ENCODE results near the gene GBF1. TPM values are rescaled to one million over a fixed set of nuclear protein-coding genes. Genes with fewer than 3 reads are reported as not detected.
A peak's percentile ranks its signal among the peaks of the same experiment; 100 is the strongest.
"Not testable (repeated sequence)": the region's sequence is repeated elsewhere in the genome, so short reads cannot be mapped to it uniquely, and the experiment has no call there.

Gene GBF1
- total RNA-seq, 2 donors from 2014 or later, result 28.5 to 38.9 TPM

- Mint-ChIP-seq H3K27ac (peak overlapping the region; percentile 46), H3K4me1 (peaks cover 23% of the 10 kb centered on the region)
- no peak for ATAC-seq (replicated peaks)
These were observed 3.2 kb upstream of the GBF1 start for GRCh38 chr10:102242118-102242485.

GRCh38 chr10:102243309-102243708 is 2.0 kb upstream of the GBF1 start:
- no peak overlapping the region for H3K27ac Mint-ChIP-seq
- peak overlapping the region; percentile 91 for H3K4me3 Mint-ChIP-seq
- ATAC-seq (replicated peaks), result no peak
- H3K4me1 Mint-ChIP-seq, result peaks cover 34% of the 10 kb centered on the region
- H3K36me3 Mint-ChIP-seq (ENCODE audit: low read depth), result peaks cover 25% of the 10 kb centered on the region
- H3K9me3 Mint-ChIP-seq, result no peaks in the 10 kb centered on the region
- H3K27me3 Mint-ChIP-seq, result peaks cover 11% of the 10 kb centered on the region

More at GRCh38 chr10:102242118-102242485, 3.2 kb upstream of the GBF1 start:
- no peaks in the 10 kb centered on the region for H3K9me3 Mint-ChIP-seq
- H3K4me3 Mint-ChIP-seq, result peak overlapping the region; percentile 91
- peaks cover 14% of the 10 kb centered on the region for H3K36me3 Mint-ChIP-seq (ENCODE audit: low read depth)
- H3K27me3 Mint-ChIP-seq, result peaks cover 11% of the 10 kb centered on the region

GRCh38 chr10:102245932-102246251 is 560 bp downstream of the GBF1 start:
- H3K4me3 Mint-ChIP-seq, result peak overlapping the region; percentile 91
- H3K27ac Mint-ChIP-seq, result peak overlapping the region; percentile 98
- H3K9me3 Mint-ChIP-seq, result no peaks in the 10 kb centered on the region
- ATAC-seq (replicated peaks), result no peak
- H3K27me3 Mint-ChIP-seq, result peaks cover 11% of the 10 kb centered on the region
- H3K36me3 Mint-ChIP-seq (ENCODE audit: low read depth), result peaks cover 42% of the 10 kb centered on the region
- peaks cover 34% of the 10 kb centered on the region for H3K4me1 Mint-ChIP-seq

GRCh38 chr10:102246261-102246660 is 929 bp downstream of the GBF1 start:
- ATAC-seq (replicated peaks), result no peak
- Mint-ChIP-seq H3K27me3 (peaks cover 8% of the 10 kb centered on the region), H3K9me3 (no peaks in the 10 kb centered on the region), H3K27ac (peak overlapping the region; percentile 98), H3K4me3 (peak overlapping the region; percentile 91), H3K4me1 (peaks cover 34% of the 10 kb centered on the region), H3K36me3 (ENCODE audit: low read depth) (peaks cover 42% of the 10 kb centered on the region)

DNA sequence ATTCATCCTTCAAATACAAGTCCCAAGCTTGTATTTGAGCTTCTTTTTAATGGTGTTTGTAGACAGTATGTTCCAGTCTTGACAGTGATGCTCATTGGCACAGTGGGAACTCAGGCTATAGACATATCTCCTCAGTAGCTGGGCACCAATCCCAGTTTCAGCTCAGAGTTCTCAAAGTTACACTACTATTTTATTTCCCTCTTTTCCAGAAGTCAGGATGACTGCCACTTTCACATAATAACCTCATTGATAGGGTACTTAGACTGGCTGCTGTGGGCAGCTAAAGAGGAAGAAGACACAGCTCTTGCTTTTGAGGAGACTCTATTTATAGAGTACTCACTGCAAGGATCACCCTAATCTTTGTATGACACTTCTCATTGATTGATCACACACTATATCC is 2.4 kb downstream of the GBF1 start:
- H3K4me3 Mint-ChIP-seq, result peak overlapping the region; percentile 91
- H3K4me1 Mint-ChIP-seq, result peaks cover 27% of the 10 kb centered on the region
- no peaks in the 10 kb centered on the region for H3K9me3 Mint-ChIP-seq
- no peak for ATAC-seq (replicated peaks)
- H3K36me3 Mint-ChIP-seq (ENCODE audit: low read depth), result peaks cover 42% of the 10 kb centered on the region
- peak overlapping the region; percentile 8 for H3K27ac Mint-ChIP-seq
- no peaks in the 10 kb centered on the region for H3K27me3 Mint-ChIP-seq

- H3K27me3 Mint-ChIP-seq; ATAC-seq (replicated peaks); H3K4me3 Mint-ChIP-seq; H3K9me3 Mint-ChIP-seq; H3K27ac Mint-ChIP-seq; H3K4me1 Mint-ChIP-seq: not testable (repeated sequence)
- H3K36me3 Mint-ChIP-seq (ENCODE audit: low read depth), result peaks cover 40% of the 10 kb centered on the region
These were observed 7.2 kb downstream of the GBF1 start for GRCh38 chr10:102252508-102252907.

- H3K27me3 Mint-ChIP-seq, result no peaks in the 10 kb centered on the region
- H3K4me1 Mint-ChIP-seq, result no peaks in the 10 kb centered on the region
- no peaks in the 10 kb centered on the region for H3K9me3 Mint-ChIP-seq
- H3K27ac Mint-ChIP-seq, result peak overlapping the region; percentile 56
- no peak overlapping the region for H3K4me3 Mint-ChIP-seq
- ATAC-seq (replicated peaks), result no peak
- H3K36me3 Mint-ChIP-seq (ENCODE audit: low read depth), result peaks cover 32% of the 10 kb centered on the region
These were observed 9.1 kb downstream of the GBF1 start for GRCh38 chr10:102254426-102254825.

DNA sequence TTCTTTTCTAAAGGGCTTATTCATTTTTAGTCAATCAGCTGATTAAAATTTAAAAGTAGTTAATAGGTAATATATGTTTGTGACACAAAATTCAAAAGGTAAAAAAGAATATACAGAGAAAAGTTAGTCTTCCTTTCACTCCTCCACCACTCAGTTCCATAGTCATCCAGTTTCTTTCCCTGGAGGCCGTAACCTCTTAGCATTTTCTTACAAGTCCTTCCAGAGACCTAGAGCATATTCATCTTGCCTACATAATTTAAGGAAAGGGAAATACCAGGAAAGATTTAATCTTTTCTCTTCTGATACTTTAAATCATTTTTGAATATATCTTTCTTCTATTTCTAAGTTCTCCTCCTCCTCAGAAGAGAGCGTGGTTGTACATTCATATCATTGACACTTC is 10.1 kb downstream of the GBF1 start:
- Mint-ChIP-seq H3K27ac (no peak overlapping the region), H3K4me3 (no peak overlapping the region), H3K4me1 (no peaks in the 10 kb centered on the region), H3K9me3 (no peaks in the 10 kb centered on the region), H3K27me3 (no peaks in the 10 kb centered on the region), H3K36me3 (ENCODE audit: low read depth) (peaks cover 35% of the 10 kb centered on the region)
- ATAC-seq (replicated peaks), result no peak

DNA sequence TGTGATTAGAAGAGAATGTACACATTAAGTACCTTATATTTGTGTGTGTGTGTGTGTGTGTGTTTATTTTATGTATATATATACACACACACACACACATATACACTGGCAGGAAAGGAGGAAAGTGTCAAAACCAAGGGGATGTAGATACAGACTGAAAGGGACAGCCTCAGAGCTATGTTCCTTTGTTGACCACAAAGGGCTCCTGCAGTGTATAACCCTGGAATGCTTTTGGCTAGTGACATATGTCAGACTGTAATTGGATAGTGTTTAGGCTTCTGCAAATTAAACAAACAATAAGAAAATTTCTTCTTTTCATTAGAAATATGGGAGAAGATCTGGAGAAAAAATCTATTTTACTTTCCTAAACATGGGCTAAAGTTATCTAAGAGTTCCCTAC is 15.9 kb downstream of the GBF1 start:
- no peak for ATAC-seq (replicated peaks)
- H3K36me3 Mint-ChIP-seq (ENCODE audit: low read depth), result peaks cover 77% of the 10 kb centered on the region
- H3K4me1 Mint-ChIP-seq, result peaks cover 9% of the 10 kb centered on the region
- no peaks in the 10 kb centered on the region for H3K27me3 Mint-ChIP-seq
- H3K9me3 Mint-ChIP-seq, result no peaks in the 10 kb centered on the region
- H3K4me3 Mint-ChIP-seq, result no peak overlapping the region
- H3K27ac Mint-ChIP-seq, result no peak overlapping the region

DNA sequence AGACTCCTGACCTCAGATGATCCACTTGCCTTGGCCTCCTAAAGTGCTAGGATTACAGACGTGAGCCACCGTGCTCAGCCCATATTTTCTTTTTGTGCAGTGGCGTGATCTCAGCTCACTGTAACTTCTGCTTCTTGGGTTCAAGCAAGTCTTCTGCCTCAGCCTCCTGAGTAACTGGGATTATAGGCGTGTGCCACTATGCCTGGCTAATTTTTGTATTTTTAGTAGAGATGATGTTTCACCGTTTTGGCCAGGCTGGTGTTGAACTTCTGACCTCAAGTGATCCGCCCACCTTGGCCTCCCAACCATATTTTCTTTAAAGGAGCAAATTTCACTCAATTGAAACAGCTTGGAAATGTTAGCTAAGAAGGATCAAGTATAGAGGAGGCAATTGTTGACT is 16.5 kb downstream of the GBF1 start:
- ATAC-seq (replicated peaks), result no peak

GRCh38 chr10:102262744-102263370 is 17.5 kb downstream of the GBF1 start:
- Mint-ChIP-seq H3K27ac (no peak overlapping the region), H3K4me3 (no peak overlapping the region), H3K9me3 (no peaks in the 10 kb centered on the region), H3K27me3 (no peaks in the 10 kb centered on the region), H3K4me1 (peaks cover 21% of the 10 kb centered on the region), H3K36me3 (ENCODE audit: low read depth) (peaks cover 74% of the 10 kb centered on the region)
- ATAC-seq (replicated peaks), result no peak

More for the DNA sequence above, 16.5 kb downstream of the GBF1 start:
- Mint-ChIP-seq H3K4me1 (peaks cover 11% of the 10 kb centered on the region), H3K9me3 (no peaks in the 10 kb centered on the region), H3K27ac (no peak overlapping the region), H3K4me3 (no peak overlapping the region), H3K36me3 (ENCODE audit: low read depth) (peaks cover 74% of the 10 kb centered on the region), H3K27me3 (no peaks in the 10 kb centered on the region)

- no peaks in the 10 kb centered on the region for H3K9me3 Mint-ChIP-seq
- H3K27ac Mint-ChIP-seq, result peak overlapping the region; percentile 63
- no peak for ATAC-seq (replicated peaks)
- H3K4me3 Mint-ChIP-seq, result no peak overlapping the region
- H3K36me3 Mint-ChIP-seq (ENCODE audit: low read depth), result peaks cover 74% of the 10 kb centered on the region
- H3K27me3 Mint-ChIP-seq, result no peaks in the 10 kb centered on the region
- peaks cover 36% of the 10 kb centered on the region for H3K4me1 Mint-ChIP-seq
These were observed 19.0 kb downstream of the GBF1 start for GRCh38 chr10:102264371-102264770.

GRCh38 chr10:102266670-102267069 is 21.3 kb downstream of the GBF1 start:
- H3K4me3 Mint-ChIP-seq, result peak overlapping the region; percentile 72
- H3K9me3 Mint-ChIP-seq, result no peaks in the 10 kb centered on the region
- H3K27me3 Mint-ChIP-seq, result no peaks in the 10 kb centered on the region
- peak overlapping the region; percentile 96 for H3K27ac Mint-ChIP-seq
- no peak for ATAC-seq (replicated peaks)
- peaks cover 37% of the 10 kb centered on the region for H3K4me1 Mint-ChIP-seq
- H3K36me3 Mint-ChIP-seq (ENCODE audit: low read depth), result peaks cover 53% of the 10 kb centered on the region

DNA sequence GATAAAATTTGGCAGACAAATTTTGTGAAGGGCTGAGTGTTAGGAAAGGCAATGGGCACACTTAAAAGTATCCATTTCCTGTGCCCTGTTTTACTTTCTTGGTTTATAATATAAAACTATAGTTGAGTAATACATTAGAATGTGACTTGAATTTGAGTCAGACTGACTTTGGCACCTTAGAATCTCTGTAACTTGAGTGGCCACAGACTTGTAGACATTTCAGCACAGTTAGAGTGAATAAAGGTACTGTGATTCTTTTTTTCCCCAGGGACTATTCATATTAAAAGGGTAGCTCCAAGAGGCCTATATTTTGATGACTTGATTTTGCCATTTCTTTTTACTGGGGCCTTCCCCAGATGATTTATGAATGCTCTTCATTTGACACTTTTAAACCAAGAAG is 22.4 kb downstream of the GBF1 start:
- peak; percentile 93 for ATAC-seq (replicated peaks)
- Mint-ChIP-seq H3K27ac (peak overlapping the region; percentile 96), H3K4me3 (peak overlapping the region; percentile 72), H3K27me3 (no peaks in the 10 kb centered on the region), H3K9me3 (no peaks in the 10 kb centered on the region), H3K36me3 (ENCODE audit: low read depth) (peaks cover 49% of the 10 kb centered on the region), H3K4me1 (peaks cover 37% of the 10 kb centered on the region)

DNA sequence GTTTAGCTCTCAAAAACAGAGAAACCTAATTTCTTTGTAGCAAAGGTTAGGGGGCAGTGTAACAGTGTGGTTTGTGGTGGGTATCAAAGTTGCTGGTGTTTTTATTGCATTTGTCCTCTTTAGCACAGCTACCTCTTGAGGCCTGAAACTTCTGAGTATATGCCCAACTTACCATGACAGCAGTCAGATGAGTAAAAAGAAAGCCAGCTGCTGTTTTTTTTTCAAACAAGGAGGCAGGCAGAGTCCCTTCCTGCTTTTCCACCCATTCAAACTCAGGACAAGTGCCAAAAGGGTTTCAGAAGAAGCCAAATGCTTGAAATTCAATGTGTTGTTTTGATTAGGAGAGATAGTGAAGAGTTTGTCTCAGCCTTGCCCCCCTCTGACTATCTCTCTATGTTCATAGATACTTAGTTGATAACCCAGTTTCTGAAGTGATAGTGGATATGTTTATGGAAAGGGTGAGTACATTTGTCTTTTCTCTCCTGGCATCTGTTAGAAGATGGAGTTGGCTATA is 23.1 kb downstream of the GBF1 start:
- peak overlapping the region; percentile 72 for H3K4me3 Mint-ChIP-seq
- H3K27ac Mint-ChIP-seq, result peak overlapping the region; percentile 96
- peaks cover 40% of the 10 kb centered on the region for H3K4me1 Mint-ChIP-seq
- peak; percentile 68 for ATAC-seq (replicated peaks)
- no peaks in the 10 kb centered on the region for H3K27me3 Mint-ChIP-seq
- no peaks in the 10 kb centered on the region for H3K9me3 Mint-ChIP-seq
- H3K36me3 Mint-ChIP-seq (ENCODE audit: low read depth), result peaks cover 43% of the 10 kb centered on the region

Measured in activated T-helper 17 cell treated with anti-CD3 and anti-CD28 coated beads, Interleukin-2, amount 50 U/mL, for 72 hours (primary cell).